ENCODE measurements around the gene N4BP2L1.

- TF ChIP-seq POLR2A (IDR thresholded peaks at IDR 0.05), result no peak
- TF ChIP-seq CTCF (IDR thresholded peaks at IDR 0.05), result no peak
- no peak for TF ChIP-seq POLR2AphosphoS5 (IDR thresholded peaks at IDR 0.05)
Observed at GRCh38 chr13:32446773-32447465, 19.0 kb upstream of the N4BP2L1 start.

Data from stomach (tissue), 4 donors.